Colonic mucosa (tissue), 4 donors: ENCODE results near the gene KCNN3. TPM values are rescaled to one million over a fixed set of nuclear protein-coding genes. Genes with fewer than 3 reads are reported as not detected.

Experiments
- DNase-seq: peaks from one replicate; pipeline ENCODE4 v3.0.0-alpha.2; 2020
- H3K27ac ChIP-seq: fragments of 200-600 bp; one replicate; pipeline ENCODE4 v1.8.0; 2021
- H3K27me3 ChIP-seq: fragments of 200-600 bp; one replicate; pipeline ENCODE4 v1.8.0; 2021
- H3K36me3 ChIP-seq: fragments of 200-600 bp; one replicate; pipeline ENCODE4 v1.8.0; 2021
- H3K4me1 ChIP-seq: fragments of 200-600 bp; one replicate; pipeline ENCODE4 v1.8.0; 2021; ENCODE audit warnings: mild to moderate bottlenecking
- H3K4me3 ChIP-seq: fragments of 200-600 bp; one replicate; pipeline ENCODE4 v1.8.0; 2021
- H3K9ac ChIP-seq, 2 donors: one replicate each; pipeline ENCODE4 v1.7.0; 2013; ENCODE audit warnings: control low read depth in 2 of 2, low read depth in 2 of 2, low read length in 2 of 2
- H3K9me3 ChIP-seq: fragments of 200-600 bp; one replicate; pipeline ENCODE4 v1.8.0; 2021
- intact Hi-C: fragments of 100-400 bp; cut with DNase I; formaldehyde crosslinking; loops from one replicate; pipeline ENCODE4 v1.14.1; 2022
- total RNA-seq, 2 donors: library from RNA; stranded (reverse); fragmentation: NEBNext Ultra II Directional in 1 of 2; extraction: Animal tissue kit (Norgen Biotek cat#: 25700) in 1 of 2; gene quantifications; one replicate each; pipeline ENCODE4 v1.2.1, GENCODE V29; 2021
- TF ChIP-seq, protein P1 (sequence below): fragments of 200-600 bp; IDR thresholded peaks from one replicate; pipeline ENCODE4 v1.8.0; 2022; ENCODE audit warnings: antibody characterized with exemption, mild to moderate bottlenecking
- donor health status: healthy.
- donor health status: DM: no; HTN: no; CAD: no.
- donor health status: DM: no; HTN: no; CAD: no.

KCNN3 gene
- total RNA-seq, 2 donors from 2014 or later: 0.99 to 2.5 TPM

DNA sequence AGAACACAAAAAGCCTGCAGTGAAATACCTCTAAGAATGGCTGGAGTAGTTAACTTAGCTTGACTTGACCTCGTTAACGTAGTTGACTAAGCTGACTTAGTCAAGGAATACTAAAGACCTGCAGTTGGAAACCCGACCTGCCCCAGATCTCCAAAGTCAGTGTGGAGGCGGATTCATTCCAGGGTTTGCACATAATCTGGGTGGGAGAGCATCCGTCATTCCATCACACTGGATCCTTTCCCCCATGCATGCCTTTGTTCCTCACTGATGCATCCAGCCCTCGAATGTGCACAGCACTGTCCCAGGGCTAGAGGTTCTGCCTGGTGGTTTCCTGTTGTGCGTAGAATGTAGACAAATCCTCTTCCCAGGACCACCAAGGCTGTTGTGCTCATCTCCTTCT lies 76.4 kb downstream of the KCNN3 start:
- Histone ChIP-seq H3K4me3 (no peak overlapping the region), H3K27me3 (no peaks in the 10 kb centered on the region), H3K27ac (no peak overlapping the region), H3K4me1 (no peaks in the 10 kb centered on the region), H3K36me3 (no peaks in the 10 kb centered on the region), H3K9ac (no peak overlapping the region), H3K9me3 (no peaks in the 10 kb centered on the region)
- TF ChIP-seq, protein P1, sequence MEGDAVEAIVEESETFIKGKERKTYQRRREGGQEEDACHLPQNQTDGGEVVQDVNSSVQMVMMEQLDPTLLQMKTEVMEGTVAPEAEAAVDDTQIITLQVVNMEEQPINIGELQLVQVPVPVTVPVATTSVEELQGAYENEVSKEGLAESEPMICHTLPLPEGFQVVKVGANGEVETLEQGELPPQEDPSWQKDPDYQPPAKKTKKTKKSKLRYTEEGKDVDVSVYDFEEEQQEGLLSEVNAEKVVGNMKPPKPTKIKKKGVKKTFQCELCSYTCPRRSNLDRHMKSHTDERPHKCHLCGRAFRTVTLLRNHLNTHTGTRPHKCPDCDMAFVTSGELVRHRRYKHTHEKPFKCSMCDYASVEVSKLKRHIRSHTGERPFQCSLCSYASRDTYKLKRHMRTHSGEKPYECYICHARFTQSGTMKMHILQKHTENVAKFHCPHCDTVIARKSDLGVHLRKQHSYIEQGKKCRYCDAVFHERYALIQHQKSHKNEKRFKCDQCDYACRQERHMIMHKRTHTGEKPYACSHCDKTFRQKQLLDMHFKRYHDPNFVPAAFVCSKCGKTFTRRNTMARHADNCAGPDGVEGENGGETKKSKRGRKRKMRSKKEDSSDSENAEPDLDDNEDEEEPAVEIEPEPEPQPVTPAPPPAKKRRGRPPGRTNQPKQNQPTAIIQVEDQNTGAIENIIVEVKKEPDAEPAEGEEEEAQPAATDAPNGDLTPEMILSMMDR: no peak
- no peak for DNase-seq
- intact Hi-C loops: no loop called here

DNA sequence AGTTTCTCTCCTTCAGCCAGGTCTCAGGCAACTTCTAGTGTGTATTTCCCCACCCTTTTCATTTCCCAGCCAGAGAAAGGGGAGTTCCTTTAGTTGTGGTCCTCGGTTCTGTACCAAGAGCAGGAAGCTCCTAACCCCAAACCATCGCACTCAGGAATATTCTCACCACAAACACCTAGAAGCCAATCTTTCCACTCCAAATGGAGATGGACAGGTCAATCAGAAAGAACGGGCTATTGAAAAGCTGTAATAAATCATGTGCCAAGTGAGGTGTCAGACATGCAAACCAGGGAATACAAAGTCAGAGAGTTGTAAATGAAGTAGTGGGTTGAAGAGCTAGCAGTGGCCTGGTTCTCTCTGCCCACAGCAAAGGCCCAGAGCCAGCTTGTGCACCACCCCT lies 77.2 kb downstream of the KCNN3 start:
- DNase-seq: no peak
- no peaks in the 10 kb centered on the region for H3K27me3 ChIP-seq
- TF ChIP-seq, protein P1: no peak
- H3K36me3 ChIP-seq: no peaks in the 10 kb centered on the region
- no peaks in the 10 kb centered on the region for H3K9me3 ChIP-seq
- H3K4me1 ChIP-seq: no peaks in the 10 kb centered on the region
- H3K9ac ChIP-seq: no peak overlapping the region
- H3K27ac ChIP-seq: no peak overlapping the region
- intact Hi-C loops: no loop called here
- H3K4me3 ChIP-seq: no peak overlapping the region

DNA sequence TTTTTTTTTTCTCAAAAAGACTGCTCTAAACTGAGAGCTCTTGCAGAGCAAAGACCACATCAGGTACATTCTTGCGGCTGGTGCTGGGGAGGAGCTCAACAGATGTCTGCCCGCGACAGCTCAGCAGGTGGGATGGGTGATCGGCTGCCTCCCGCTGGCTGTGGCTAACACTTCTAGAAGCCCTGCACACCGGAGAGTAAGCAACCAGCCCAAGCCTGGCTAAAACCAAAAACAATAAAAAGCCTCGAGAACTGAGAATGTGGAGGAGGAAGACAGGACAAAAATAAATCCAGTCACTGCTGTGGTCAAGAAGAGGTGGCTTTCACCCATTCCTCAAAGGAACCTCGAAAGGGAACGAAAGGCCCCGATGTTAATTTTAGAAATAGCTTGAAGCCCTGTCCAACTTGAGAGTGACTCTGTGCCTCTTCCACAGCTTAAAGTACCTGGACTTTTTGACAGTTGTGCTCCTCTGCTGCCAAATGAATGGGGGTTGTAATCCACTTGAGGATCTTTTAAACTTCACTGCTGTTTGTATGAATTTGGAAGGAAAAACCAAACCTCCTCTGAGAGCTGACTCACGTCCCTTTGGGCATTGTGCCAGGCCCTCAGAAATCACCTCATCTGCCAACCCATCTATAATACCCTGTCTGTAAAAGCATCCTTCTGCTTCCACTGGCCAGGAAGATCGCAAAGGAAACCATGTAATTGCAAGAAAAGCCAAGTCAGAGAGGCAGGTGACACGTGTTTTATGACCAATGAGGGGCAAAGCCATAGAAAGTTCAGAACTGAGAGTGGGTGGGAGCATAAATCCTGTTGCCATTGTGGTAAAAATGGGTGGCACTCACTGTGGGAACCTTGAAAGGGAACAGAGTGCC lies 78.6 kb downstream of the KCNN3 start:
- H3K4me1 ChIP-seq: no peaks in the 10 kb centered on the region
- H3K27me3 ChIP-seq: no peaks in the 10 kb centered on the region
- TF ChIP-seq, protein P1: no peak
- H3K9ac ChIP-seq: no peak overlapping the region
- H3K9me3 ChIP-seq: no peaks in the 10 kb centered on the region
- intact Hi-C loops: no loop called here
- no peak overlapping the region for H3K27ac ChIP-seq
- no peak for DNase-seq
- no peaks in the 10 kb centered on the region for H3K36me3 ChIP-seq
- no peak overlapping the region for H3K4me3 ChIP-seq

DNA sequence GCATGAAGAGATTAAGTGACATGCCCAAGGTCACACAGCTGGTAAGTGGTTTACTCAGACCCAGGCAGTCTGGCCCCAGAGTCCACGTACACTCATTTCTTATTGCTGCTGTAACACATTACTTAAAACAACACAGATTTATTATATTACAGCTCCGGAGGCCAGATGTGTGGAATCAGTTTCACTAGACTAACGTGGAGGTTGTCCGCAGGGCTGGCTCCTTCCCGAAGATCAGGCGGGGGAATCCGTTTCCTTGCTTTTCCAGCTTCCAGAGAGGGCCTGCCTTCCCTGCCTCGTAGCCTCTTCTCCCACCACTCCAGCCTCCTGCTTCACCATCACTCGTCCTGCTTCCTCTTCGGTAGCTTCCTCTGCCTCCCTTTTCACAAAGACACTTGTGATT lies 81.2 kb downstream of the KCNN3 start:
- no peaks in the 10 kb centered on the region for H3K27me3 ChIP-seq
- no peaks in the 10 kb centered on the region for H3K36me3 ChIP-seq
- no peak overlapping the region for H3K4me3 ChIP-seq
- intact Hi-C loops: no loop called here
- TF ChIP-seq, protein P1: no peak
- no peak overlapping the region for H3K9ac ChIP-seq
- no peaks in the 10 kb centered on the region for H3K4me1 ChIP-seq
- H3K9me3 ChIP-seq: no peaks in the 10 kb centered on the region
- no peak overlapping the region for H3K27ac ChIP-seq
- no peak for DNase-seq

DNA sequence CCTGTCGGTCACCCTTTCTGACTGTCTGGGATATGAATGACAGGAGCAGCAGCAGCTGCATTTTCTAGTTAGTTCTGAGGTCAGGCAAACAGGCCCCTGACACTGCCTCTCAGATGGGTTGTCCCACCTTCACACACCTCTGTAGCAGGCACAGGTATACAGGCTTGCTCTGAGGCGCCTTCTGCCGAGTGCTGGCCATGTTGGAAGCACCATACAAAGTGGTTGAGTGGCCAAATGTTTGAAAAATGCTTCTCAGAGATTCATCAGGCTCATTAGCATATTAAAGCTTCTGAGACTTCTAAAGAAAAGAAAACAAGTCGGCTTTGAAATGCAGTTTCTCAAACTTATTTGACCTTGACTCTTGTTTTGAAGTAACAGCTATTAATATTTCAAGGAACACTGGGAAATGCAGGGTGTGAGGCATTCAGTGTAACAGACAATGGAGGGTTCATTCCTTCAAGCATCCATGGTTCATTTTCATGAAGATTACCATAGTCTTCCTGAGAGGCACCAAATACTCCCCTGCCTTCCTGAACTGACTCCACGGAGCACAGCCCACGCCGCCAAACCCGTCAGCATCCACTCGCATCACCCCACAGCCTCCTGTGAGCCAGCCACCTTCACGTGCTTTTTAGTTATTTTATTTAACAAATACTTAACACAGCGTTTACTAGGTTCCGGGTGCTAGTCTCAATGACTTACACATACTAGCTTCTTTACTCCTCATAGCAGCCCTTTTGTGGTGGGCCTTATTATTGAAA lies 81.8 kb downstream of the KCNN3 start:
- intact Hi-C loops: no loop called here
- no peak for DNase-seq

More for the DNA sequence above, 81.8 kb downstream of the KCNN3 start:
- Histone ChIP-seq H3K4me1 (no peaks in the 10 kb centered on the region), H3K9ac (no peak overlapping the region), H3K27me3 (no peaks in the 10 kb centered on the region), H3K4me3 (no peak overlapping the region), H3K9me3 (no peaks in the 10 kb centered on the region), H3K36me3 (no peaks in the 10 kb centered on the region), H3K27ac (no peak overlapping the region)
- TF ChIP-seq, protein P1: no peak
